Upper lobe of left lung (tissue), 4 donors: Measurements from ENCODE around the gene SMIM44.

Source experiments
- POLR2A ChIP-seq, 4 donors: fragments of 450-650 bp; IDR thresholded peaks; one replicate each; pipeline ENCODE4 v1.5.1; 2016 to 2017; ENCODE audit warnings: antibody characterized with exemption in 4 of 4, mild to moderate bottlenecking in 2 of 4
- POLR2AphosphoS5 ChIP-seq, 2 donors: sonication (generic); formaldehyde crosslinking; IDR thresholded peaks; one replicate each; pipeline ENCODE4 v1.5.1; 2017; ENCODE audit warnings: antibody characterized with exemption in 2 of 2

DNA sequence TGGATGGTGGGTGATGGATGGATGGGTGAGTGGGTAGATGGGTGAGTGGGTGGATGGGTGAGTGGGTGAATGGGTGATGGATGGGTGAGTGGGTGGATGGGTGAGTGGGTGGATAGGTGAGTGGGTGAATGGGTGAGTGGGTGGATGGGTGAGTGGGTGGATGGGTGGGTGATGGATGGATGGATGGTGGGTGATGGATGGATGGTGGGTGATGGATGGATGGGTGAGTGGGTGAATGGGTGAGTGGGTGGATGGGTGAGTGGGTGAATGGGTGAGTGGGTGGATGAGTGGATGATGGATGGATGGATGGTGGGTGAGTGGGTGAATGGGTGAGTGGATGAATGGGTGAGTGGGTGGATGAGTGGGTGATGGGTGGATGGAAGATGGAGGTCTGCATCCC is 5.7 kb downstream of the SMIM44 start:
- TF ChIP-seq POLR2AphosphoS5 (IDR thresholded peaks at IDR 0.05) (no peak), POLR2A (IDR thresholded peaks at IDR 0.05) (no peak)
